A673 (cell line): ENCODE measurements around the gene ATP8B2.

ENCODE experiments used
- CTCF ChIP-seq: fragments of 300-800, 200-600 bp; sonication (generic); conservative IDR thresholded peaks from 2 replicates; pipeline ENCODE4 v1.5.1; 2017; ENCODE audit warnings: low read depth, mild to moderate bottlenecking, antibody characterized with exemption, low read length, moderate library complexity, mixed read lengths
- EZH2 ChIP-seq: fragments of 200-600 bp; sonication (generic); IDR thresholded peaks from 2 replicates; pipeline ENCODE4 v1.6.1; 2017; ENCODE audit warnings: borderline replicate concordance, low read depth, mild to moderate bottlenecking, mixed read lengths, antibody characterized with exemption, low read length; ENCODE audit not compliant: poor library complexity, severe bottlenecking

- no peak for TF ChIP-seq EZH2
- TF ChIP-seq CTCF: no peak
These were observed 59.5 kb downstream of the ATP8B2 start for GRCh38 chr1:154384650-154385489.
